ENCODE results near the gene CPEB3. TPM values are rescaled to one million over a fixed set of nuclear protein-coding genes. Genes with fewer than 3 reads are reported as not detected.
"Not testable (repeated sequence)": the region's sequence is repeated elsewhere in the genome, so short reads cannot be mapped to it uniquely, and the experiment has no call there.

The CPEB3 gene
- 1 to 10 TPM; 1.5 to 3.7 (median 1.7) TPM for polyA plus RNA-seq
- long read RNA-seq, donor 1 = 0 reads
- long read RNA-seq, donor 2 = 0 reads
- long read RNA-seq, donor 3 = 0 reads
- long read RNA-seq, donor 4 = 0 reads
- long read RNA-seq, donor 5 = 0 reads
- long read RNA-seq, donor 6 = 0 reads
- long read RNA-seq, donor 7 = 0 reads
- long read RNA-seq, donor 8 = 0 reads
- long read RNA-seq, donor 9 = 0 reads
- long read RNA-seq, donor 10, partial matches to known transcripts = 31 of 31 reads
- long read RNA-seq, donor 10, other reads (novel, unspliced or antisense) = 0 of 31 reads

DNA sequence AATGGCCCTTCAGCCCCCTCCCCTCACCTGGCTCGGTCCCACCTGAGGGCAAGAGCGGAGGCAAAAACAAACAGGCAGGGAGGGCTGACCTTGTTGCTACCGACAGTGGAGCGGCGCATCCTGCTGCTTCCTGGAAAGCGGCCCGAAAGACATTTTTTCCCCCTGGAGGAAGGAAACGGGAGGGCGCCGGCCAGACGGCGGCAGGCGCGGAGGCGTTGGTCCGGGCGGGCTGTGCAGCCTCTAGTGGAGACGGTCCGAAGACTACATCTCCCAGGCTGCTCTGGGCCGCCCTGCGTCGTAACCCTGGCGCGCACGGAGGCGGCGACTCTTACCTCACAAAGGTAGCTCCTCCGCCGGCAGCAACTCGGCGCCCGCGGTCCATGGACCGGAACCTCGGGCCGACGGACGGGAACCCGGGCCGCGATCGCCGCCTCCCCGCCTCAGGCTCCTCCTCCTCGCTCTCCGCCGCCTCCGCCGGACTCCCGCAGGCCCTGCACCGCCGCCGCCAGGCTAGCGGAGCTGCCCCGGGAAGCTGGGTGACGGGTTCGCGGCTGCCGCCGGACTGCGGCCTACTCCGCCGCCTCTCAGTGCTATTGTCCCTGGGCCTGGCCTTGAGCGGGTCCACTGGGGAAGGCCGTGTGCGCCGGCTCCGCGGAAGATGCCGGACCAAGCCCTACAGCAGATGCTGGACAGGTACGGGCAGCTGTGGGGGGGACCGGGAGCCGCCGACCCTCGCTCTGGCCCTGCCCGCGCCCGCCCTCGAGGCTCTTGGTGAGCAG is at the start of gene CPEB3, which contains the start of gene MARCHF5:
Gene CPEB3 (minus strand): TSS at position 242 of the 779 bp plus-strand sequence. CDS start 50,728 bp downstream, outside the sequence.
Gene MARCHF5 (plus strand): TSS at position 331 of the 779 bp plus-strand sequence. CDS start 328 bp downstream, at position 659.
- H3K4me1 ChIP-seq (ENCODE audit: control insufficient read depth in 3 of 3, insufficient read depth in 2 of 3, low read depth in 1 of 3, low read length in 2 of 3) = peaks cover 0 to 4% (median 4%) of the 10 kb centered on the region in 3 donors
- H3K36me3 ChIP-seq (ENCODE audit: control insufficient read depth in 3 of 3, insufficient read depth in 2 of 3, low read depth in 1 of 3, low read length in 3 of 3) = peaks cover 0 to 16% (median 0%) of the 10 kb centered on the region in 3 donors
- peak within 1 kb of the TSS; percentile 89 to 99 (median 95) for H3K27ac ChIP-seq (ENCODE audit: low read depth in 1 of 3, low read length in 2 of 3)
- H3K9me3 ChIP-seq (ENCODE audit: control insufficient read depth in 2 of 2, insufficient read depth in 1 of 2, low read depth in 1 of 2, low read length in 1 of 2) = no peaks in the 10 kb centered on the region
- 0 to 1% (median 1%) methylated on average over 69 to 79 of the region's 79 CpGs for WGBS, 3 donors
- DNase-seq (peak; percentile 96 to 98), FAIRE-seq (no peak)
- H3K4me3 ChIP-seq (ENCODE audit: low read depth in 1 of 3, low read length in 3 of 3) = peak within 1 kb of the TSS; percentile 88 to 99 (median 91)
- H3K27me3 ChIP-seq (ENCODE audit: control insufficient read depth in 3 of 3, insufficient read depth in 3 of 3, low read length in 3 of 3) = no peaks in the 10 kb centered on the region

DNA sequence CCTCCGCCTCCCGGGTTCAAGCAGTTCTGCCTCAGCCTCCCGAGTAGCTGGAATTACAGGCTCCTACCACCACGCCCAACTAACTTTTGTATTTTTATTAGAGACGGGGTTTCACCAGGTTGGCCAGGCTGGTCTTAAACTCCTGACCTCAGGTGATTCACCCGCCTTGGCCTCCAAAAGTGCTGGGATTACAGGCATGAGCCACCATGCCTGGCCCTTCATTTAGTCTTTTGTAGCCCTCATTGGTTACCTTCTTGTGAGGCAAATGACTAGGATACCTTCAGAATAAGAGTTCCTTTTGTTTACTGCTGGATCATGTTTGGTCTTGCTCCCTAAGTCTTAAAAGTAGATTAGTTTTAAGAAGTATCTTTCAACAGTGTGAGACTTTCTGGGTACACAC is 39.0 kb upstream of the CPEB3 start:
- not testable (repeated sequence) for H3K36me3 ChIP-seq (ENCODE audit: control insufficient read depth in 3 of 3, insufficient read depth in 2 of 3, low read depth in 1 of 3, low read length in 3 of 3); DNase-seq; H3K9me3 ChIP-seq (ENCODE audit: control insufficient read depth in 2 of 2, insufficient read depth in 1 of 2, low read depth in 1 of 2, low read length in 1 of 2); H3K4me3 ChIP-seq (ENCODE audit: low read depth in 1 of 3, low read length in 3 of 3); FAIRE-seq; H3K27me3 ChIP-seq (ENCODE audit: control insufficient read depth in 3 of 3, insufficient read depth in 3 of 3, low read length in 3 of 3); H3K27ac ChIP-seq (ENCODE audit: low read depth in 1 of 3, low read length in 2 of 3); H3K4me1 ChIP-seq (ENCODE audit: control insufficient read depth in 3 of 3, insufficient read depth in 2 of 3, low read depth in 1 of 3, low read length in 2 of 3)
- WGBS, 3 donors = 88 to 94% (median 93%) methylated on average over 6 of the region's 6 CpGs

GRCh38 chr10:92328993-92329392 is 38.1 kb upstream of the CPEB3 start:
- H3K4me1 ChIP-seq (ENCODE audit: control insufficient read depth in 3 of 3, insufficient read depth in 2 of 3, low read depth in 1 of 3, low read length in 2 of 3) = peaks cover 0 to 6% (median 0%) of the 10 kb centered on the region in 3 donors
- FAIRE-seq (no peak), DNase-seq (no peak)
- no peaks in the 10 kb centered on the region for H3K9me3 ChIP-seq (ENCODE audit: control insufficient read depth in 2 of 2, insufficient read depth in 1 of 2, low read depth in 1 of 2, low read length in 1 of 2)
- peaks cover 0 to 6% (median 0%) of the 10 kb centered on the region in 3 donors for H3K36me3 ChIP-seq (ENCODE audit: control insufficient read depth in 3 of 3, insufficient read depth in 2 of 3, low read depth in 1 of 3, low read length in 3 of 3)
- no peaks in the 10 kb centered on the region for H3K27me3 ChIP-seq (ENCODE audit: control insufficient read depth in 3 of 3, insufficient read depth in 3 of 3, low read length in 3 of 3)
- no peak overlapping the region for H3K27ac ChIP-seq (ENCODE audit: low read depth in 1 of 3, low read length in 2 of 3)
- no peak overlapping the region for H3K4me3 ChIP-seq (ENCODE audit: low read depth in 1 of 3, low read length in 3 of 3)

DNA sequence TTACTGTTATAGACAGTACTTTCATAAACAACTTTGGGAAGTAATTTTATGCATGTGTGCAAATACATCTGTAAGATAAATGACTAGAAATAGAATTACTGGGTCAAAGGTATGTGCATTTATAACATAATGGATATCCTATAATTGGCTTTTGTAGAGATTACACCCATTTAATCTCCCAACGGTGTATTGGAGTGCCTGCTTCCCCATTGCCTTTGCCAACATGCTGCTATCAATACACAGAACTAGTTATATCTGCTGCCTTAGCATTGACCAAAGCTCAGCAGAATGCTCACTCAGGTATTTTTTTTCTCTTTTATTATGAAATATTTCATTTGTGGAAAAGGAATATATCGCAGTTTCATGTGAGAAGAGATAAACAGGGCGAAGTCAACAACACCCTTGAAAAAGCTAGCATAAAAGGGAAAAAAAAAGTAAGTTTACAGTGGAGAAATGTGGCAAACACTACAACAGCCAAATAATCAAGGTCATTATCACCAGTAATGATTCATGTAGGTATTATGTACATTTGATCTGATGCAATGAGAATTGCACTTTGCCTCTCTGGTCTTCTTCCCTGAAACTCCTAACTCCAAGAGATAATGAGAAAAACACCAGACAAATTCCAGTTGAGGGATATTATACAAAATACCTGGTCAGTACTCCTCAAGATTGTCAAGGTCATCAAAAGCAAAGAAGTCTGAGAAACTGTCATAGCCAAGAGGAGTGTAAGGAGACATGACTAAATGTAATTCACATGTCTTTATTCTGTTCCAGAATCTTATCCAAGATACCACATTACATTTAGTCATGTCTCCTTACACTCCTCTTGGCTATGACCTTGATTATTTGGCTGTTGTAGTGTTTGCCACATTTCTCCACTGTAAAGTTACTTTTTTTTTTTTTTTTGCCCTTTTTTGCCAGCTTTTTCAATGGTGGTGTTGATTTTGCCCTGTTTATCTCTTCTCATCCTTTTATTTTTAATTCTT is 36.9 kb upstream of the CPEB3 start:
- Histone ChIP-seq H3K27ac (ENCODE audit: low read depth in 1 of 3, low read length in 2 of 3) (peak overlapping the region in 2 of 3 donors; percentile 41 to 57), H3K36me3 (ENCODE audit: control insufficient read depth in 3 of 3, insufficient read depth in 2 of 3, low read depth in 1 of 3, low read length in 3 of 3) (peaks cover 0 to 5% (median 0%) of the 10 kb centered on the region in 3 donors), H3K4me1 (ENCODE audit: control insufficient read depth in 3 of 3, insufficient read depth in 2 of 3, low read depth in 1 of 3, low read length in 2 of 3) (peaks cover 0 to 6% (median 0%) of the 10 kb centered on the region in 3 donors), H3K9me3 (ENCODE audit: control insufficient read depth in 2 of 2, insufficient read depth in 1 of 2, low read depth in 1 of 2, low read length in 1 of 2) (no peaks in the 10 kb centered on the region), H3K27me3 (ENCODE audit: control insufficient read depth in 3 of 3, insufficient read depth in 3 of 3, low read length in 3 of 3) (no peaks in the 10 kb centered on the region), H3K4me3 (ENCODE audit: low read depth in 1 of 3, low read length in 3 of 3) (no peak overlapping the region)
- DNase-seq (peak; percentile 54 to 87), FAIRE-seq (peak; percentile 36)
- 20 to 66% (median 44%) methylated on average over 3 of the region's 3 CpGs for WGBS, 3 donors

GRCh38 chr10:92323079-92323478 is 32.2 kb upstream of the CPEB3 start:
- Histone ChIP-seq H3K9me3 (ENCODE audit: control insufficient read depth in 2 of 2, insufficient read depth in 1 of 2, low read depth in 1 of 2, low read length in 1 of 2) (no peaks in the 10 kb centered on the region), H3K27ac (ENCODE audit: low read depth in 1 of 3, low read length in 2 of 3) (no peak overlapping the region), H3K36me3 (ENCODE audit: control insufficient read depth in 3 of 3, insufficient read depth in 2 of 3, low read depth in 1 of 3, low read length in 3 of 3) (peaks cover 0 to 11% (median 0%) of the 10 kb centered on the region in 3 donors), H3K27me3 (ENCODE audit: control insufficient read depth in 3 of 3, insufficient read depth in 3 of 3, low read length in 3 of 3) (no peaks in the 10 kb centered on the region), H3K4me3 (ENCODE audit: low read depth in 1 of 3, low read length in 3 of 3) (no peak overlapping the region), H3K4me1 (ENCODE audit: control insufficient read depth in 3 of 3, insufficient read depth in 2 of 3, low read depth in 1 of 3, low read length in 2 of 3) (peaks cover 0 to 6% (median 0%) of the 10 kb centered on the region in 3 donors)
- DNase-seq = no peak
- WGBS, 3 donors = 88 to 100% (median 98%) methylated on average over 2 of the region's 2 CpGs
- FAIRE-seq = no peak

GRCh38 chr10:92316610-92317009 is 25.7 kb upstream of the CPEB3 start:
- DNase-seq (no peak), FAIRE-seq (no peak)
- no peaks in the 10 kb centered on the region for H3K27me3 ChIP-seq (ENCODE audit: control insufficient read depth in 3 of 3, insufficient read depth in 3 of 3, low read length in 3 of 3)
- no peak overlapping the region for H3K4me3 ChIP-seq (ENCODE audit: low read depth in 1 of 3, low read length in 3 of 3)
- WGBS, 3 donors = 87 to 98% (median 89%) methylated on average over 2 of the region's 2 CpGs
- H3K36me3 ChIP-seq (ENCODE audit: control insufficient read depth in 3 of 3, insufficient read depth in 2 of 3, low read depth in 1 of 3, low read length in 3 of 3) = peaks cover 0 to 28% (median 0%) of the 10 kb centered on the region in 3 donors
- no peak overlapping the region for H3K27ac ChIP-seq (ENCODE audit: low read depth in 1 of 3, low read length in 2 of 3)
- no peaks in the 10 kb centered on the region for H3K4me1 ChIP-seq (ENCODE audit: control insufficient read depth in 3 of 3, insufficient read depth in 2 of 3, low read depth in 1 of 3, low read length in 2 of 3)
- no peaks in the 10 kb centered on the region for H3K9me3 ChIP-seq (ENCODE audit: control insufficient read depth in 2 of 2, insufficient read depth in 1 of 2, low read depth in 1 of 2, low read length in 1 of 2)

GRCh38 chr10:92313750-92314149 is 22.9 kb upstream of the CPEB3 start:
- H3K27ac ChIP-seq (ENCODE audit: low read depth in 1 of 3, low read length in 2 of 3) = no peak overlapping the region
- no peaks in the 10 kb centered on the region for H3K4me1 ChIP-seq (ENCODE audit: control insufficient read depth in 3 of 3, insufficient read depth in 2 of 3, low read depth in 1 of 3, low read length in 2 of 3)
- DNase-seq (no peak), FAIRE-seq (no peak)
- H3K36me3 ChIP-seq (ENCODE audit: control insufficient read depth in 3 of 3, insufficient read depth in 2 of 3, low read depth in 1 of 3, low read length in 3 of 3) = peaks cover 0 to 28% (median 2%) of the 10 kb centered on the region in 3 donors
- H3K4me3 ChIP-seq (ENCODE audit: low read depth in 1 of 3, low read length in 3 of 3) = no peak overlapping the region
- no peaks in the 10 kb centered on the region for H3K27me3 ChIP-seq (ENCODE audit: control insufficient read depth in 3 of 3, insufficient read depth in 3 of 3, low read length in 3 of 3)
- no peaks in the 10 kb centered on the region for H3K9me3 ChIP-seq (ENCODE audit: control insufficient read depth in 2 of 2, insufficient read depth in 1 of 2, low read depth in 1 of 2, low read length in 1 of 2)
- 94 to 96% (median 95%) methylated on average over 3 of the region's 3 CpGs for WGBS, 3 donors

DNA sequence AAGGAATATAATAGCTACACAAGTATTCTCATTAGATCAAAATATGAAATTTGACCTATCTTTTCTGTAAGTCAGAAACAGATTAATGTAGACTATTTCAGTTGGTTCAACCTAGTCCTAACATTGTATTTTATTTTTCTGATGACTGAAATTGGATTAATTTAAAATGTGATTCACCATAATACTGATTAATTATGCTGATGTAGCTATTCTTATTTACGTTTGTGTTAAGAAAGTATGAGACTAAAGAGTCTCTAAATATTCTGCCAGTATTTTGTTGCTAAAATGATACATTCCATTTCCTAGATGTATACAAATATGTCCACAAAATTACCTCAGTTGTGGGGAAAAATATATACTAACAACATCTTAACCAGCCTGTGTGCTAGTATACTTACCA is 18.4 kb upstream of the CPEB3 start:
- no peak for FAIRE-seq
- 70 to 92% (median 86%) methylated on average over 1 of the region's 1 CpG for WGBS, 3 donors

More for the DNA sequence above, 18.4 kb upstream of the CPEB3 start:
- H3K27me3 ChIP-seq (ENCODE audit: control insufficient read depth in 3 of 3, insufficient read depth in 3 of 3, low read length in 3 of 3) = no peaks in the 10 kb centered on the region
- no peaks in the 10 kb centered on the region for H3K4me1 ChIP-seq (ENCODE audit: control insufficient read depth in 3 of 3, insufficient read depth in 2 of 3, low read depth in 1 of 3, low read length in 2 of 3)
- H3K36me3 ChIP-seq (ENCODE audit: control insufficient read depth in 3 of 3, insufficient read depth in 2 of 3, low read depth in 1 of 3, low read length in 3 of 3) = peaks cover 0 to 13% (median 2%) of the 10 kb centered on the region in 3 donors
- no peaks in the 10 kb centered on the region for H3K9me3 ChIP-seq (ENCODE audit: control insufficient read depth in 2 of 2, insufficient read depth in 1 of 2, low read depth in 1 of 2, low read length in 1 of 2)
- H3K4me3 ChIP-seq (ENCODE audit: low read depth in 1 of 3, low read length in 3 of 3) = no peak overlapping the region
- no peak for DNase-seq
- H3K27ac ChIP-seq (ENCODE audit: low read depth in 1 of 3, low read length in 2 of 3) = no peak overlapping the region

Data from small intestine (tissue), 16 donors.